H9 (cell line): Measurements from ENCODE around the gene ARL8A. TPM values are rescaled to one million over a fixed set of nuclear protein-coding genes. Genes with fewer than 3 reads are reported as not detected.
A peak's percentile ranks its signal among the peaks of the same experiment; 100 is the strongest.

Experiments
- DNase-seq: peaks from one replicate; pipeline ENCODE4 v3.0.0-alpha.2; 2017
- H2AFZ ChIP-seq: one replicate; pipeline ENCODE4 v1.6.1; 2013; ENCODE audit warnings: mild to moderate bottlenecking, low read length, control low read depth, moderate library complexity
- H2AK5ac ChIP-seq: 2 replicates; pipeline ENCODE4 v1.6.1; 2013; ENCODE audit warnings: low read length, control low read depth, mixed read lengths; ENCODE audit not compliant: insufficient read length
- H2BK120ac ChIP-seq: one replicate; pipeline ENCODE4 v1.6.1; 2013; ENCODE audit warnings: low read depth, mild to moderate bottlenecking, low read length, control low read depth, inconsistent platforms; ENCODE audit not compliant: poor library complexity, severe bottlenecking
- H2BK12ac ChIP-seq: 2 replicates; pipeline ENCODE4 v1.6.1; 2013; ENCODE audit warnings: low read length, control low read depth, mixed read lengths, low read depth; ENCODE audit not compliant: insufficient read length
- H2BK15ac ChIP-seq: 2 replicates; pipeline ENCODE4 v1.6.1; 2013; ENCODE audit warnings: low read depth, low read length, control low read depth
- H2BK20ac ChIP-seq: one replicate; pipeline ENCODE4 v1.6.1; 2013; ENCODE audit warnings: low read depth, mild to moderate bottlenecking, low read length, control low read depth, inconsistent platforms; ENCODE audit not compliant: poor library complexity, severe bottlenecking
- H2BK5ac ChIP-seq: 2 replicates; pipeline ENCODE4 v1.6.1; 2013; ENCODE audit warnings: low read length, control low read depth, mixed read lengths; ENCODE audit not compliant: insufficient read length
- H3K14ac ChIP-seq: 2 replicates; pipeline ENCODE4 v1.6.1; 2013; ENCODE audit warnings: low read length, control low read depth; ENCODE audit not compliant: insufficient read depth
- H3K18ac ChIP-seq: 2 replicates; pipeline ENCODE4 v1.6.1; 2013; ENCODE audit warnings: low read depth, mild to moderate bottlenecking, mixed read lengths, low read length, control low read depth; ENCODE audit not compliant: insufficient read length
- H3K23ac ChIP-seq: 2 replicates; pipeline ENCODE4 v1.6.1; 2013; ENCODE audit warnings: low read length, control low read depth, mixed read lengths, low read depth; ENCODE audit not compliant: insufficient read length
- H3K23me2 ChIP-seq: 2 replicates; pipeline ENCODE4 v1.6.1; 2013; ENCODE audit warnings: low read depth, mild to moderate bottlenecking, mixed read lengths, low read length, control low read depth; ENCODE audit not compliant: insufficient read length, poor library complexity, severe bottlenecking
- H3K27ac ChIP-seq: 2 replicates; pipeline ENCODE4 v1.5.1; 2013; ENCODE audit warnings: low read length, control low read depth, mixed read lengths, low read depth; ENCODE audit not compliant: insufficient read length
- H3K27me3 ChIP-seq: 2 replicates; pipeline ENCODE4 v1.6.1; 2013; ENCODE audit warnings: low read length, control low read depth, inconsistent platforms; ENCODE audit not compliant: insufficient read depth
- H3K4ac ChIP-seq: 2 replicates; pipeline ENCODE4 v1.6.1; 2013; ENCODE audit warnings: low read depth, mild to moderate bottlenecking, control low read depth, inconsistent platforms, low read length, moderate library complexity
- H3K4me1 ChIP-seq: 2 replicates; pipeline ENCODE4 v1.6.1; 2013; ENCODE audit warnings: low read length, control low read depth, inconsistent platforms; ENCODE audit not compliant: insufficient read depth
- H3K4me2 ChIP-seq: 2 replicates; pipeline ENCODE4 v1.6.1; 2013; ENCODE audit warnings: low read length, control low read depth, mixed read lengths; ENCODE audit not compliant: insufficient read length, insufficient read depth
- H3K56ac ChIP-seq: 2 replicates; pipeline ENCODE4 v1.6.1; 2013; ENCODE audit warnings: low read depth, mild to moderate bottlenecking, mixed read lengths, low read length, control low read depth; ENCODE audit not compliant: insufficient read length
- H3K79me1 ChIP-seq: 2 replicates; pipeline ENCODE4 v1.6.1; 2013; ENCODE audit warnings: low read depth, mild to moderate bottlenecking, moderate library complexity, low read length, control low read depth, inconsistent platforms; ENCODE audit not compliant: insufficient read depth, poor library complexity, severe bottlenecking
- H3K79me2 ChIP-seq: 2 replicates; pipeline ENCODE4 v1.6.1; 2013; ENCODE audit warnings: low read length, control low read depth, inconsistent platforms; ENCODE audit not compliant: insufficient read depth
- H3K9ac ChIP-seq: 2 replicates; pipeline ENCODE4 v1.6.1; 2013; ENCODE audit warnings: low read length, control low read depth, mixed read lengths; ENCODE audit not compliant: insufficient read length; ENCODE audit errors: extremely low read depth
- H3K9me3 ChIP-seq: one replicate; pipeline ENCODE4 v1.6.1; 2013; ENCODE audit warnings: low read depth, low read length, inconsistent platforms; ENCODE audit not compliant: control insufficient read depth
- H3T11ph ChIP-seq: one replicate; pipeline ENCODE4 v1.6.1; 2013; ENCODE audit warnings: mild to moderate bottlenecking, low read length, control low read depth, inconsistent platforms
- H4K20me1 ChIP-seq: one replicate; pipeline ENCODE4 v1.6.1; 2013; ENCODE audit not compliant: control insufficient read depth, insufficient read length, insufficient read depth
- H4K5ac ChIP-seq: 2 replicates; pipeline ENCODE4 v1.6.1; 2013; ENCODE audit warnings: low read depth, mild to moderate bottlenecking, mixed read lengths, low read length, control low read depth; ENCODE audit not compliant: insufficient read length
- H4K8ac ChIP-seq: replicated peaks from 2 replicates; pipeline ENCODE4 v1.6.1; 2013; ENCODE audit warnings: low read length, control low read depth, mixed read lengths, low read depth; ENCODE audit not compliant: insufficient read length
- H4K91ac ChIP-seq: 2 replicates; pipeline ENCODE4 v1.6.1; 2013; ENCODE audit warnings: low read depth, mild to moderate bottlenecking, moderate library complexity, mixed read lengths, low read length, control low read depth; ENCODE audit not compliant: insufficient read length
- H3K27ac Mint-ChIP-seq, 3 experiments: 2 replicates in 2 of 3; 3 replicates in 1 of 3; pipeline ENCODE4 v1.8.0; 2020 to 2021; ENCODE audit warnings: mixed read lengths in 3 of 3, mild to moderate bottlenecking in 1 of 3, moderate library complexity in 1 of 3
- H3K27me3 Mint-ChIP-seq: 2 replicates; pipeline ENCODE4 v1.8.0; 2021; ENCODE audit warnings: low read depth, mild to moderate bottlenecking, moderate library complexity, mixed read lengths
- H3K36me3 Mint-ChIP-seq, 3 experiments: 2 replicates in 2 of 3; 3 replicates in 1 of 3; pipeline ENCODE4 v1.8.0; 2020 to 2021; ENCODE audit warnings: low read depth in 3 of 3, mixed read lengths in 3 of 3; ENCODE audit not compliant: insufficient read depth in 1 of 3
- H3K4me1 Mint-ChIP-seq, 2 experiments: 2 replicates each; pipeline ENCODE4 v1.8.0; 2020; ENCODE audit warnings: mixed read lengths in 2 of 2
- H3K4me3 Mint-ChIP-seq, 2 experiments: 2 replicates in 1 of 2; 3 replicates in 1 of 2; pipeline ENCODE4 v1.8.0; 2020 to 2021; ENCODE audit warnings: mild to moderate bottlenecking in 2 of 2, mixed read lengths in 2 of 2, moderate library complexity in 1 of 2
- H3K9me3 Mint-ChIP-seq, 2 experiments: 2 replicates in 1 of 2; 3 replicates in 1 of 2; pipeline ENCODE4 v1.8.0; 2020; ENCODE audit warnings: mild to moderate bottlenecking in 2 of 2, mixed read lengths in 2 of 2, moderate library complexity in 1 of 2
- CTCF ChIP-seq: fragments of 200-600 bp; sonication (generic); conservative IDR thresholded peaks from 3 replicates; pipeline ENCODE4 v1.8.0; 2021; ENCODE audit warnings: antibody characterized with exemption, mild to moderate bottlenecking
- WGBS: extraction: QIAGEN DNeasy Blood & Tissue Kit; methylation state at CpG from one replicate; pipeline ENCODE4 v1.1.7; 2013; ENCODE audit warnings: missing lambda C conversion rate, low lambda C conversion rate, mixed read lengths; ENCODE audit not compliant: insufficient read length; ENCODE audit errors: extremely low coverage; 5-methylcytosine and 5-hydroxymethylcytosine counted together
- total RNA-seq: library from RNA; stranded (reverse); gene quantifications from 2 replicates; pipeline ENCODE4 v1.2.1, GENCODE V29; 2021

ARL8A gene
- total RNA-seq, 1 experiment from 2014 or later: 67.2 TPM

GRCh38 chr1:202134645-202135172, 9.8 kb downstream of the ARL8A start:
- Histone ChIP-seq H3K79me2 (no peaks in the 10 kb centered on the region), H3K4ac (no peak overlapping the region), H4K20me1 (no peaks in the 10 kb centered on the region), H3T11ph (no peak overlapping the region), H3K23ac (no peak overlapping the region), H2BK15ac (no peak overlapping the region), H3K23me2 (no peaks in the 10 kb centered on the region), H4K91ac (no peak overlapping the region), H2BK12ac (no peak overlapping the region), H3K27me3 (no peaks in the 10 kb centered on the region), H2AK5ac (no peak overlapping the region), H3K9me3 (no peaks in the 10 kb centered on the region), H3K79me1 (no peaks in the 10 kb centered on the region), H2AFZ (no peak overlapping the region), H3K18ac (no peak overlapping the region), H2BK5ac (no peak overlapping the region), H2BK120ac (no peak overlapping the region), H3K56ac (no peak overlapping the region), H3K4me1 (no peaks in the 10 kb centered on the region), H3K4me2 (no peak overlapping the region), H3K14ac (no peak overlapping the region), H2BK20ac (no peak overlapping the region), H3K27ac (no peak overlapping the region), H4K5ac (no peak overlapping the region), H3K9ac (no peak overlapping the region), H4K8ac (no peak overlapping the region)
- peak overlapping the region in 2 of 3 experiments; percentile 55 to 83; a peak in 1 of 7 replicates for H3K27ac Mint-ChIP-seq
- no peak for TF ChIP-seq CTCF
- no CpG with 5 or more reads among the region's 13 CpGs for WGBS
- peaks cover 13 to 40% (median 34%) of the 10 kb centered on the region in 3 experiments; a peak in 6 of 7 replicates for H3K36me3 Mint-ChIP-seq
- H3K4me1 Mint-ChIP-seq: peaks cover 17 to 21% of the 10 kb centered on the region in 2 experiments
- no peaks in the 10 kb centered on the region for H3K9me3 Mint-ChIP-seq
- DNase-seq: no peak
- no peaks in the 10 kb centered on the region for H3K27me3 Mint-ChIP-seq
- no peak overlapping the region for H3K4me3 Mint-ChIP-seq
